T-cell (primary cell): ENCODE measurements around the gene TEKT3. TPM values are rescaled to one million over a fixed set of nuclear protein-coding genes. Genes with fewer than 3 reads are reported as not detected.

Experiments used
- ATAC-seq, 4 experiments: fragments of 200-7000 bp in 3 of 4; fragments of 150-1000 bp in 1 of 4; cut with Tn5 transposase; replicated peaks in 1 of 4; 1 replicate in 3 of 4; 2 replicates in 1 of 4; pipeline ENCODE4 v1.10.0; 2021; ENCODE audit warnings: moderate library complexity in 3 of 4, mild to moderate bottlenecking in 2 of 4, moderate number of reproducible peaks in 1 of 4
- CTCF ChIA-PET, 2 donors: fragments of 300-600 bp; sonication (Branson Sonifier 250); formaldehyde crosslinking; loops; one replicate each; lab custom pipeline; 2022; ENCODE audit warnings: antibody characterized with exemption in 2 of 2; lab: Charles Lee
- POLR2A ChIA-PET, 2 donors: fragments of 300-600 bp; sonication (Branson Sonifier 250); formaldehyde crosslinking; loops; one replicate each; lab custom pipeline; 2022; ENCODE audit warnings: antibody characterized with exemption in 2 of 2; lab: Charles Lee
- DNase-seq, 35 experiments: peaks; one replicate each; pipeline versions ENCODE4 v3.0.0 to v3.0.0-alpha.2; 2013 to 2023
- H3K27ac ChIP-seq: one replicate; pipeline ENCODE4 v1.5.1; 2013; ENCODE audit warnings: low read length
- H3K27me3 ChIP-seq, 2 experiments: replicated peaks in 1 of 2; 1 replicate in 1 of 2; 2 replicates in 1 of 2; pipeline versions ENCODE4 v1.6.1 to v1.7.0; 2013; ENCODE audit warnings: low read length in 1 of 2, mixed read lengths in 1 of 2; ENCODE audit not compliant: control insufficient read depth in 2 of 2, insufficient read depth in 2 of 2; ENCODE audit errors: extremely low read depth in 1 of 2
- H3K36me3 ChIP-seq, 2 donors: 1 replicate in 1 of 2; 2 replicates in 1 of 2; pipeline versions ENCODE4 v1.6.1 to v1.7.0; 2013; ENCODE audit warnings: low read length in 1 of 2; ENCODE audit not compliant: control insufficient read depth in 2 of 2, insufficient read depth in 1 of 2; ENCODE audit errors: extremely low read depth in 1 of 2
- H3K4me1 ChIP-seq, 2 experiments: 1 replicate in 1 of 2; 2 replicates in 1 of 2; pipeline versions ENCODE4 v1.6.1 to v1.7.0; 2013; ENCODE audit warnings: low read length in 2 of 2, mixed read lengths in 1 of 2; ENCODE audit not compliant: insufficient read depth in 2 of 2, control insufficient read depth in 1 of 2; ENCODE audit errors: extremely low read depth in 1 of 2
- H3K4me3 ChIP-seq, 2 donors: 1 replicate in 1 of 2; 2 replicates in 1 of 2; pipeline versions ENCODE4 v1.5.1 to v1.7.0; 2013; ENCODE audit warnings: mild to moderate bottlenecking in 2 of 2, low read length in 1 of 2, moderate library complexity in 1 of 2; ENCODE audit not compliant: control insufficient read depth in 1 of 2; ENCODE audit errors: extremely low read depth in 1 of 2
- H3K9me3 ChIP-seq: 2 replicates; pipeline ENCODE4 v1.7.0; 2013
- H3K27ac Mint-ChIP-seq, 2 donors: one replicate each; pipeline ENCODE4 v1.8.0; 2020 to 2021; ENCODE audit warnings: mild to moderate bottlenecking in 2 of 2, mixed read lengths in 2 of 2
- H3K27me3 Mint-ChIP-seq, 2 donors: one replicate each; pipeline ENCODE4 v1.8.0; 2021 to 2022; ENCODE audit warnings: mixed read lengths in 2 of 2
- H3K36me3 Mint-ChIP-seq: one replicate; pipeline ENCODE4 v1.8.0; 2021; ENCODE audit warnings: mixed read lengths
- H3K4me1 Mint-ChIP-seq, 3 donors: one replicate each; pipeline ENCODE4 v1.8.0; 2020 to 2022; ENCODE audit warnings: mixed read lengths in 3 of 3, mild to moderate bottlenecking in 1 of 3
- H3K4me3 Mint-ChIP-seq, 3 donors: one replicate each; pipeline ENCODE4 v1.8.0; 2020 to 2022; ENCODE audit warnings: mild to moderate bottlenecking in 3 of 3, mixed read lengths in 3 of 3, moderate library complexity in 3 of 3
- H3K9me3 Mint-ChIP-seq, 3 donors: one replicate each; pipeline ENCODE4 v1.8.0; 2020 to 2022; ENCODE audit warnings: mixed read lengths in 3 of 3
- WGBS: methylation state at CpG from one replicate; pipeline ENCODE4 v1.1.5; 2013; ENCODE audit warnings: missing lambda C conversion rate; ENCODE audit not compliant: insufficient coverage; 5-methylcytosine and 5-hydroxymethylcytosine counted together
- total RNA-seq, 35 experiments: library from RNA in 6 of 35; stranded (reverse) in 6 of 35; fragments of 120-200 nt in 1 of 35; gene quantifications; one replicate each; pipeline versions ENCODE4 v1.2.1 to v1.2.4 and lab custom pipeline; 2013 to 2026

Gene TEKT3
- total RNA-seq, 5 donors from 2014 or later (not counting 1 experiment from before 2014, with no cell fraction given) = 0.35 TPM; not detected in 4

GRCh38 chr17:15371376-15372130 lies 30.2 kb upstream of the TEKT3 start:
- ChIA-PET POLR2A (no interaction called here), CTCF (no interaction called here)
- no peaks in the 10 kb centered on the region for H3K36me3 ChIP-seq
- H3K4me1 ChIP-seq = no peaks in the 10 kb centered on the region
- no peak overlapping the region for H3K4me3 Mint-ChIP-seq
- H3K9me3 ChIP-seq = no peaks in the 10 kb centered on the region
- no peaks in the 10 kb centered on the region for H3K9me3 Mint-ChIP-seq
- H3K4me1 Mint-ChIP-seq = no peaks in the 10 kb centered on the region
- 81% methylated on average over 4 of the region's 9 CpGs for WGBS
- DNase-seq (no peak), ATAC-seq (no peak)
- H3K27me3 Mint-ChIP-seq = peaks cover 14 to 20% of the 10 kb centered on the region in 2 donors
- no peaks in the 10 kb centered on the region for H3K36me3 Mint-ChIP-seq
- peaks cover 4 to 5% of the 10 kb centered on the region in 2 experiments for H3K27me3 ChIP-seq
- H3K27ac ChIP-seq = no peak overlapping the region
- no peak overlapping the region for H3K27ac Mint-ChIP-seq
- no peak overlapping the region for H3K4me3 ChIP-seq

- 44% methylated on average over 1 of the region's 2 CpGs for WGBS
- no peak overlapping the region for H3K4me3 Mint-ChIP-seq
- H3K27me3 Mint-ChIP-seq = peaks cover 14 to 19% of the 10 kb centered on the region in 2 donors
- H3K27ac ChIP-seq = no peak overlapping the region
- CTCF ChIA-PET = interaction anchor here in 1 of 2 donors (0.5 kb wide), 1 partner anchor 26 kb away, joined by 3 read pairs; no protein-coding TSS in a partner anchor
- no peaks in the 10 kb centered on the region for H3K4me1 Mint-ChIP-seq
- no peaks in the 10 kb centered on the region for H3K4me1 ChIP-seq
- no peaks in the 10 kb centered on the region for H3K36me3 Mint-ChIP-seq
- H3K27ac Mint-ChIP-seq = no peak overlapping the region
- POLR2A ChIA-PET = no interaction called here
- H3K9me3 Mint-ChIP-seq = no peaks in the 10 kb centered on the region
- no peaks in the 10 kb centered on the region for H3K9me3 ChIP-seq
- ATAC-seq (no peak), DNase-seq (no peak)
- H3K27me3 ChIP-seq = peaks cover 4 to 5% of the 10 kb centered on the region in 2 experiments
- H3K36me3 ChIP-seq = no peaks in the 10 kb centered on the region
- no peak overlapping the region for H3K4me3 ChIP-seq
These were observed 27.2 kb upstream of the TEKT3 start for GRCh38 chr17:15368600-15368999.

GRCh38 chr17:15366026-15366425 lies 24.6 kb upstream of the TEKT3 start:
- WGBS = 100% methylated on average over 1 of the region's 4 CpGs
- Mint-ChIP-seq H3K27ac (no peak overlapping the region), H3K9me3 (no peaks in the 10 kb centered on the region), H3K4me1 (no peaks in the 10 kb centered on the region), H3K27me3 (peaks cover 10 to 14% of the 10 kb centered on the region in 2 donors), H3K36me3 (no peaks in the 10 kb centered on the region), H3K4me3 (no peak overlapping the region)
- Histone ChIP-seq H3K4me3 (no peak overlapping the region), H3K4me1 (no peaks in the 10 kb centered on the region), H3K27me3 (peaks cover 4 to 5% of the 10 kb centered on the region in 2 experiments), H3K27ac (no peak overlapping the region), H3K36me3 (no peaks in the 10 kb centered on the region), H3K9me3 (no peaks in the 10 kb centered on the region)
- DNase-seq (no peak), ATAC-seq (no peak)
- POLR2A ChIA-PET = no interaction called here
- CTCF ChIA-PET = no interaction called here

- Mint-ChIP-seq H3K4me1 (no peaks in the 10 kb centered on the region), H3K27me3 (peaks cover 7 to 11% of the 10 kb centered on the region in 2 donors), H3K4me3 (no peak overlapping the region), H3K9me3 (no peaks in the 10 kb centered on the region), H3K27ac (no peak overlapping the region), H3K36me3 (no peaks in the 10 kb centered on the region)
- H3K27me3 ChIP-seq = peaks cover 0 to 4% of the 10 kb centered on the region in 2 experiments
- POLR2A ChIA-PET = no interaction called here
- ATAC-seq (no peak), DNase-seq (no peak)
- no peak overlapping the region for H3K27ac ChIP-seq
- no peaks in the 10 kb centered on the region for H3K4me1 ChIP-seq
- H3K9me3 ChIP-seq = no peaks in the 10 kb centered on the region
- CTCF ChIA-PET = no interaction called here
- 77% methylated on average over 3 of the region's 3 CpGs for WGBS
- H3K36me3 ChIP-seq = no peaks in the 10 kb centered on the region
- H3K4me3 ChIP-seq = no peak overlapping the region
These were observed 23.2 kb upstream of the TEKT3 start for GRCh38 chr17:15364615-15365014.

- Mint-ChIP-seq H3K4me3 (no peak overlapping the region), H3K27ac (no peak overlapping the region), H3K27me3 (peaks cover 4 to 7% of the 10 kb centered on the region in 2 donors), H3K9me3 (no peaks in the 10 kb centered on the region), H3K36me3 (no peaks in the 10 kb centered on the region), H3K4me1 (no peaks in the 10 kb centered on the region)
- H3K27ac ChIP-seq = no peak overlapping the region
- H3K9me3 ChIP-seq = no peaks in the 10 kb centered on the region
- WGBS = 100% methylated on average over 1 of the region's 6 CpGs
- ATAC-seq (no peak), DNase-seq (no peak)
- H3K27me3 ChIP-seq = peaks cover 0 to 4% of the 10 kb centered on the region in 2 experiments
- no peaks in the 10 kb centered on the region for H3K36me3 ChIP-seq
- no peak overlapping the region for H3K4me3 ChIP-seq
- H3K4me1 ChIP-seq = no peaks in the 10 kb centered on the region
- ChIA-PET POLR2A (no interaction called here), CTCF (no interaction called here)
These were observed 22.3 kb upstream of the TEKT3 start for GRCh38 chr17:15363702-15364101.

GRCh38 chr17:15361592-15361991 lies 20.2 kb upstream of the TEKT3 start:
- Histone ChIP-seq H3K27me3 (no peaks in the 10 kb centered on the region), H3K4me3 (no peak overlapping the region), H3K4me1 (no peaks in the 10 kb centered on the region), H3K27ac (no peak overlapping the region), H3K9me3 (no peaks in the 10 kb centered on the region), H3K36me3 (no peaks in the 10 kb centered on the region)
- Mint-ChIP-seq H3K27ac (no peak overlapping the region), H3K9me3 (peaks cover 0 to 3% (median 0%) of the 10 kb centered on the region in 3 donors), H3K4me3 (no peak overlapping the region), H3K36me3 (no peaks in the 10 kb centered on the region), H3K27me3 (peaks cover 2 to 8% of the 10 kb centered on the region in 2 donors), H3K4me1 (no peaks in the 10 kb centered on the region)
- no peak for ATAC-seq
- ChIA-PET POLR2A (interaction anchor here in 1 of 2 donors (0.6 kb wide), 1 partner anchor 11 kb away, joined by 5 read pairs; no protein-coding TSS in a partner anchor), CTCF (no interaction called here)
- no peak for DNase-seq
- 83% methylated on average over 1 of the region's 2 CpGs for WGBS
